ENCODE measurements around the gene MBNL1. TPM values are rescaled to one million over a fixed set of nuclear protein-coding genes. Genes with fewer than 3 reads are reported as not detected.
"Not testable (repeated sequence)": the region's sequence is repeated elsewhere in the genome, so short reads cannot be mapped to it uniquely, and the experiment has no call there.

Gene MBNL1
- total RNA-seq, 4 donors from 2014 or later: 261 to 429 (median 389) TPM

DNA sequence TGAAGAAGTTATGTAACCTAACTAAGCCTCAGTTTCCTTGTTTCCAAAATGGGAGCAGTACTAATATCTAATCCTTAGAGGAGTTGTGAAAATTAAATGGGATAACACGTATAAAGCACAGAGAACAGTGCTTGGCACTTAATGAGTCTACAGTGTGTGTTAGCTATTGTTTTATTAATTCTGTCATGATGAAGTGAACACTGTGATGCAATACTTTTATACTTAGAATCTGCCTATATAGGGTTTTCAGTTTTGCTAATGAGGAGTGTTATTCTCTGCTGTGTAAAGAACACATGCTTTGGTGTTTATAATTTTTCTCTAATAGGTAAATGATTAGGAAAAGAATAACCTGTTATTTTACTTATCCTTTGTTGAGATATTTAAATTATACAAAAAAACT is 65.2 kb downstream of the MBNL1 start:
- peaks cover 0 to 7% (median 0%) of the 10 kb centered on the region in 3 donors for H3K36me3 ChIP-seq
- H3K9me3 ChIP-seq: no peaks in the 10 kb centered on the region
- peaks cover 0 to 31% (median 10%) of the 10 kb centered on the region in 4 donors for H3K4me1 ChIP-seq
- TF ChIP-seq, protein P1, sequence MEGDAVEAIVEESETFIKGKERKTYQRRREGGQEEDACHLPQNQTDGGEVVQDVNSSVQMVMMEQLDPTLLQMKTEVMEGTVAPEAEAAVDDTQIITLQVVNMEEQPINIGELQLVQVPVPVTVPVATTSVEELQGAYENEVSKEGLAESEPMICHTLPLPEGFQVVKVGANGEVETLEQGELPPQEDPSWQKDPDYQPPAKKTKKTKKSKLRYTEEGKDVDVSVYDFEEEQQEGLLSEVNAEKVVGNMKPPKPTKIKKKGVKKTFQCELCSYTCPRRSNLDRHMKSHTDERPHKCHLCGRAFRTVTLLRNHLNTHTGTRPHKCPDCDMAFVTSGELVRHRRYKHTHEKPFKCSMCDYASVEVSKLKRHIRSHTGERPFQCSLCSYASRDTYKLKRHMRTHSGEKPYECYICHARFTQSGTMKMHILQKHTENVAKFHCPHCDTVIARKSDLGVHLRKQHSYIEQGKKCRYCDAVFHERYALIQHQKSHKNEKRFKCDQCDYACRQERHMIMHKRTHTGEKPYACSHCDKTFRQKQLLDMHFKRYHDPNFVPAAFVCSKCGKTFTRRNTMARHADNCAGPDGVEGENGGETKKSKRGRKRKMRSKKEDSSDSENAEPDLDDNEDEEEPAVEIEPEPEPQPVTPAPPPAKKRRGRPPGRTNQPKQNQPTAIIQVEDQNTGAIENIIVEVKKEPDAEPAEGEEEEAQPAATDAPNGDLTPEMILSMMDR (IDR thresholded peaks at IDR 0.05): no peak
- TF ChIP-seq POLR2A (IDR thresholded peaks at IDR 0.05): no peak
- H3K27me3 ChIP-seq: no peaks in the 10 kb centered on the region
- H3K27ac ChIP-seq: no peak overlapping the region
- no peak for DNase-seq
- no peak overlapping the region for H3K4me3 ChIP-seq

- Histone ChIP-seq H3K4me3 (no peak overlapping the region), H3K4me1 (peaks cover 0 to 25% (median 10%) of the 10 kb centered on the region in 4 donors), H3K9me3 (no peaks in the 10 kb centered on the region), H3K27ac (no peak overlapping the region), H3K36me3 (peaks cover 0 to 7% (median 0%) of the 10 kb centered on the region in 3 donors), H3K27me3 (no peaks in the 10 kb centered on the region)
- no peak for DNase-seq
- TF ChIP-seq POLR2A (IDR thresholded peaks at IDR 0.05): no peak
- TF ChIP-seq, protein P1 (IDR thresholded peaks at IDR 0.05): no peak
Observed at GRCh38 chr3:152334761-152335160, 66.0 kb downstream of the MBNL1 start.

DNA sequence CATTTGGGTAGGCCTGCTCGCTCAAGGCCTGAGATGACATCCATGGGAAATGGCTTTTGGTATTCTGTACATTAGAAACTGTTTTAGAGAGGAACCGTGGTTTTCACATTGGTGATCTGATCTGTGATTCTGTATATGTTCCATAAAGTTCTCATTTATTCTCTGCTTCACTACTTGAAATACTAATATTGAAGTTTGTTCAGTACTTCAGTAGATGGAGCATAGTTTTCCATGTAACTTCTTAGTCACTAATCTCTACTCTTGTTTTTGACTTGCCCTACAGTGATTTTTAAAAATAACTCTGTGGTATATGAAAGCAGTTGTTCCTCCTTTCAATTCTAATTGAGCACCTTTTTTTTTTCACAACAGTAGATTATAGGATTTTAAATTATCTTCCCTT is 66.5 kb downstream of the MBNL1 start:
- Histone ChIP-seq H3K4me3 (no peak overlapping the region), H3K36me3 (peaks cover 0 to 10% (median 0%) of the 10 kb centered on the region in 3 donors), H3K4me1 (peaks cover 0 to 20% (median 9%) of the 10 kb centered on the region in 4 donors), H3K27ac (peak overlapping the region in 1 of 4 donors; percentile 17), H3K27me3 (no peaks in the 10 kb centered on the region), H3K9me3 (no peaks in the 10 kb centered on the region)
- TF ChIP-seq POLR2A (IDR thresholded peaks at IDR 0.05): no peak
- TF ChIP-seq, protein P1 (IDR thresholded peaks at IDR 0.05): no peak
- DNase-seq: no peak

DNA sequence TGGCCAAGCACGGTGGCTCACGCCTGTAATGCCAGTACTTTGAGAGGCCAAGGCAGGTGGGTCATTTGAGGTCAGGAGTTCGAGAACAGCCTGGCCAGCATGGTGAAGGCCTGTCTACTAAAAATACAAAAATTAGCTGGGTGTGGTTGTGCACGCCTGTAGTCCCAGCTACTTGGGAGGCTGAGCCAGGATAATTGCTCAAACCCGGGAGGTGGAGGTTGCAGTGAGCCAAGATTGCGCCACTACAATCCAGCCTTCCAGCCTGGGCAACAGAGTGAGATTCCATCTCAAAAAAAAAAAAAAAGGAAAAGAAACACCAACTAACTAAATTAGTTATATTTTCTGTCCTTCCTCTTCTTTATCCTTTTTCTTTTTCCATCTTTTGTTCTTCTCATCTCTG is 68.6 kb downstream of the MBNL1 start:
- H3K4me3 ChIP-seq, H3K9me3 ChIP-seq, DNase-seq, H3K27me3 ChIP-seq, H3K4me1 ChIP-seq, H3K27ac ChIP-seq: not testable (repeated sequence)
- peaks cover 0 to 20% (median 0%) of the 10 kb centered on the region in 3 donors for H3K36me3 ChIP-seq

DNA sequence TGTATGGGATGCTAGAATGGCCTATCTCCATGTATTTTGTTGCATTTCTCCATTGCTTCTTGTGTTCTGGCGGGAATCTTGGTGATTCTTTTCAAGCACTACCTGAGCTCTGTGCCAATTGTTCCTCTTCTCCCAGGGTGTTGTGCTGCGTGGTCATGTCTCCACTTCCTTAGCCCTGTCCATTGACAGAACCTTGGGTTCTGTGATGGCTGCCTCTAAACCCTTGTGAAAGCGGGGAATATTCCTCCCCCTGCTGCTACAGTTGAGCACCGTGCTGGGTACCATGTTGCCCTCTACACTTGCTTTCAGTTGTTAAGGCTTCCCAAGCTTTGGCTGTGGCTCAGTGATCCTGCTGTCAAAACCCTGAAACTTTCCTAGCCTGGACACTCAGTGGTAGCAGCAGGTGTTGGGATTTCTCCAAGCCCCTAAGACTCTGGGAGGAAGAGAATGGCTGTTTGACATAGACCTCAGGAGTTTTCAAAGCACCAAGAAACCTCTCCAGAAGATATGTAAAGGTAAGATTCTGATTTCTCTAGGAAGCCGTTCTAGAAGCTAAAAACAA is 69.5 kb downstream of the MBNL1 start:
- Histone ChIP-seq H3K27me3 (no peaks in the 10 kb centered on the region), H3K4me1 (peaks cover 0 to 7% (median 3%) of the 10 kb centered on the region in 4 donors), H3K4me3 (no peak overlapping the region), H3K9me3 (no peaks in the 10 kb centered on the region), H3K36me3 (peaks cover 0 to 20% (median 0%) of the 10 kb centered on the region in 3 donors), H3K27ac (no peak overlapping the region)
- TF ChIP-seq, protein P1 (IDR thresholded peaks at IDR 0.05): no peak
- TF ChIP-seq POLR2A (IDR thresholded peaks at IDR 0.05): no peak
- DNase-seq: no peak

DNA sequence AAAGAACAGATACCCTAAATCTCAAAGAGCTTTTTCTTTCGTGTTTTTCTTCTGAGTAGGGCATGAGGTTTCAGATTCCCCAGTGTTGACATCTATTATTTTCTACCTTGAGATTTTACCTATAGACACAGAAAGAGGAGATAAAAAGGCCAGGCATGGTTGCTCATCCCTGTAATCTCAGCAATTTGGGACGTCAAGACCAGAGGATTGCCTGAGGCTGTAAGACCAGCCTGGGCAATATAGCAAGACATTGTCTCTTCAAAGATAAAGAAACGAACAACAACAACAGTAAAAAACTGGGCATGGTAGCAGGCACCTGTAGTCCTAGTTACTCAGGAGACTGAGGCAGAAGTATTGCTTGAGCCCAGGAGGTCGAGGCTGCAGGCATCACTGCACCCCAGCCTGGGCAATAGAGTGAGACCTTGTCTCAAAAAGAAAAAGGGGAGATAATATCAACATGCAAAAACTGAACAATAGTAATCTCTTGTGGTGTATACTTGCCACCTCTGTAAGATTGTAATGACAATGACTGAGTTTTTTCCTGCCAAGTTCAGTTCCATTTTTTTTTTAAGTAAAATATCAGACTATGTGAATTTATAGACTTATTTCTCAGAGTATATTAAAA is 71.3 kb downstream of the MBNL1 start:
- no peak for DNase-seq
- Histone ChIP-seq H3K27ac (no peak overlapping the region), H3K9me3 (no peaks in the 10 kb centered on the region), H3K27me3 (no peaks in the 10 kb centered on the region), H3K4me3 (no peak overlapping the region), H3K4me1 (peaks cover 0 to 5% (median under 1%) of the 10 kb centered on the region in 4 donors), H3K36me3 (peaks cover 0 to 15% (median 0%) of the 10 kb centered on the region in 3 donors)
- TF ChIP-seq, protein P1 (IDR thresholded peaks at IDR 0.05): no peak
- no peak for TF ChIP-seq POLR2A (IDR thresholded peaks at IDR 0.05)
